ENCODE results near the gene LEO1. TPM values are rescaled to one million over a fixed set of nuclear protein-coding genes. Genes with fewer than 3 reads are reported as not detected.
A peak's percentile ranks its signal among the peaks of the same experiment; 100 is the strongest.

Gene LEO1
- 46.2 and 60.0 TPM in 2 replicates for total RNA-seq (2014; rRNA removed; shearing (Covaris generic))

- peak; percentile 99 for DNase-seq (ENCODE audit: low read depth)
These were observed at the start of gene LEO1 for GRCh38 chr15:51971375-51972133. Gene LEO1 (minus strand): TSS chr15:51971778. CDS start chr15:51971745, 33 bp downstream.

DNA sequence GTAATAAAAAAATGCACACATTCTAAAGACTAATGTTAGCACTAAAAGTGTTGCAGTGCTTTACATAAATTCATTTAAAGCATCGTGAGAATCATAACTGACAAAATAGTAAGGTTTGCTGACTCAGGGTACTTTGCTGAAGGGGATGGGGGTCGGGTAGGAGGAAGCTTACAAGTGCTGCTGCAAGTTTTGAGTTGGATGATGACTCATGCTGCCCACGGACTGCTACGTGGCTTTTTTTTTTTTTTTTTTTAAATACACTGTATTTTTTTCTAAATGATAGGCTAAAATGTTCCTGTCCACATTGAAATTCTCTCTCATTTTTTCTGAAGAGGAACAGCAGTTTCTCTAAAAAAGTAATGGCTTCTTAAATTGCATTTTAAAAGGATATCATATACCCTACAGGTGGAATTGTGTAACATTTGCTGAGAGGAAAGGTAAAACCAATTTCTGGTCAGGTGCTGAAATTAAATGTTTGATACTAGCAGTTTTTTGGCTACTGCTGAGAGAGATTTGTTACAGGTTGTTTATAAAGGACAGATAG lies 49.6 kb upstream of the LEO1 start:
- peak; percentile 94 for DNase-seq (ENCODE audit: low read depth)

DNA sequence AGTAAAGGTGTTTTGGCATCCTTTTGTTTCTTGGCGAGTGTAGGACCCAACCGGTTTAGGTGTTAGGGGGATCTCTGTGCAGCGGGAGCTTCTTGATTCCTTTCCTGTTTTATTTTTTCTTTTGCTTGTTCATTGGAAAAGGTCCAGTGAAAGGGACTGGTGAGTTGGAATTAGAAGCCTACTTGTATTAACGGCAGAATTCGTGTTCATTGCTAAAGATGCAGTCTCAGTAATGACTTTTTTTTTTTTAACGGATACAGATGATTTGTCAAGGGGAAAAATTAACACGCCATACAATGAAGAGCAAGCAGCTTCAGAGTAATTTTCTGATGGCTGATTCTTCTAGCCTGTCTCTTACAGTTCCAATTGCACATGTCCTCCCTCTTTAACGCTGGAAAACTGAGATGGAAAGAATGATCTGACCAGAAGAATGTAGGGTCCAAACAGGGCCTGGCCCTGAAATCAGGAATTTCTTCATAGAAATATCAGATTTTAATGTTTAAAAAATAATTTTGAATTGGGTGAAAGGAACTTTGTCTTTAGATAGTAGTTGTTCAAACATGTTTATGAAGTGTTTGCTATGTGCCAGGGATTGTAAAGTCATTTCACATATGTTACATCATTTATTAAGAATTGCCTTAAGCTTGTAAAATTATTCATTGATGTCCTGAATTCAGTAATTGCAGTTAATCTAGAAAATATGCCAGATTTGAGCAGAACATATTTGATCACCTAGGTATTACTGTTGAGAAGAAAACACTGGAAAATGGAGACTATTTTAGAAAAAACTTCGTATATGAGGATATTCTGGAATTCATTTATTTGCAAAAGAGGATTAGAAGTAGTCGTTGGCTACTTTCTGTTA lies 48.9 kb upstream of the LEO1 start:
- DNase-seq (ENCODE audit: low read depth): peak; percentile 42

DNA sequence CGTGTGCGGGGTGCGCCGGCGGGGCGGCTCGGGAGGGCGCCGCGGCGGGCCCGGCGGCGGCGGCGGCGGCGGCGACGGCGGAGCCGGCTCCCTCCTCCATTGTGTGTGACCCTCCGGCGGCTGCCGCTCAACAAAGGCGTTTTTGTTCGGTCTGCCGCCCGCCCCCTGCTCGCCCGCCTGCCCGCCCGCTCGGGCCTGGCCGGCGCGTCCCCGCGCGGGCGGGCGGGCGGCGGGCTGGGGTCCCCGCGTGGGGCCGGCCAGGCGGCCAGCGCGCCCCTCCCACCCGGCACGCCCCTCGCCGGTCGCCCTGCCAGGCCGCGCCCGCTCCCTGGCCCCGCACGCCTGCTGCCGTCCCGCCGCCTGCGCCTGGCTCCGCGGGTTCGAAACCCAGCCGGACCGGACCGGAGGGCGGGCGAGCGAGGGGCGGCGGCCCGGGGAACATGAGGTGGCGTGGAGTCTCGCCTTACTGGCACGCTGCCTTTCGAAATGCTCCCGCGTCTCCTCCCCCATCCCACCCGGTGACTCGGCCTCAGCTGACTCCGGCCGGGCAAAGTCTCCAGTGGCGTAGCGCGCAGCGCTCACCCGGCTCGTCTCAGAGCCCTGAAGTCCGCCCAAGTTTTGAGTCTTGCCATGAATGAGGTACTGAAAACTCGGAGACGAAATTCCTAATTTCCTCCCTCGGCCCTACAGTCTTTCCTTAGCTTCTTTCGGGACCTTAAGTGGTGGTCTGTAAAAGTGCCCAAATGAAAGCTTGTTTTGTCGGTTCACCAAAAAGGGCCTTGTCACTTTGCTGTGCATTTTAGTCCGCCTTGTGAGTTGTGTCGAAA lies 48.0 kb upstream of the LEO1 start:
- peak; percentile 87 for DNase-seq (ENCODE audit: low read depth)

DNA sequence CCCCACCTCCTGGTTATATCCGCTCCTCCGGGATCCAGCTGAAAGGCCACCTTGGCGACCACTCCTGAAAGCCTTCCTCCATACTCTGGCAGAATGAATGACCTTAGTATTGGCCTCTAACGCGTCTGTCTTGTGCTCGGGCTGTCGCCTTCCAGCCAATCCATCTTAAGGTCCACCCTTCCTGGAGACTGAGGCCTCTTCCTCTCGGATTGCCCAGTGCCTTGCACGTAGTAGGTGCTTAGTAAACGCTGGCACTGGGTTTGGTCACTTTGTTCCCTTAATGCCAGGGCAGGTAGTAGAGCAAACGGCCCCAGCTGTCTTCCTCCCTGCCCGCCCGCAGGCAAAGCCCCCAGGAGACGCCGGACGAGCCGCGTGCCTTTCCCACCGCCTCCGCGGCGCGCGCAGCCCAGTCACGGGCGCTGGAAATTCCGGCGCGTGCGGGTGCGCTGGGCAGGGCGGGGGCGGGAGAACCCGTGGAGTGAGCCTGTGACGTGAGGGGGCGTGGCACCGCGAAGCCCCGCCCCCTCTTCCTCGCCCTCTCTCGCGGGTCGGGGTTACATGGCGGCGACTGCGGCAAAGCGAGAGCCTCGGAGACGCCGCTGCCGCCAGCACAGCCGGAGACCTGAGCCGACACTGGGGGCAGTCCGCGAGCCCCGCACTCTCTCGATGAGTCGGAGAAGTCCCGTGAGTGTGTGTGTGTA lies 47.3 kb upstream of the LEO1 start, which contains the start of gene MAPK6:
Gene MAPK6 (plus strand): TSS at position 527 of the 701 bp plus-strand sequence. CDS start 27,242 bp downstream, outside the sequence.
- peak; percentile 91 for DNase-seq (ENCODE audit: low read depth)

GRCh38 chr15:52018244-52018643 lies 46.7 kb upstream of the LEO1 start:
- peak; percentile 11 for DNase-seq (ENCODE audit: low read depth)

DNA sequence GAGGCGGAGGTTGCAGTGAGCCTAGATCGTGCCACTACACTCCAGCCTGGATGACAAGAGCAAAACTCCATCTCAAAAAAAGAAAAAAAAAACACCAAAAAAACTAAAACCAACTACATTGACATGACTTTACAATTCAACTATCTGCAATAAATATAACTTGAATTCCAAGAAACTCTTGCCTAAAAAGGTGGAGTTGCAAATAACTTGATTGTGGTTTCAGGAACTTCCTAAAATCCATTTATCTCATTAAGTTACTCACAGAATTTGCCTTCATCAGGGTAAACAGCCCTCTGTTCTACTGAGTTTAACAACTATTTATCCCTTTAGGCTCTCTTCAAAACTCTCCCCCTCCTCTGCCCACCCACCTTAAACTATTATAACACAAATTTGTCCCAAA lies 44.7 kb upstream of the LEO1 start:
- no peak for DNase-seq (ENCODE audit: low read depth)

GRCh38 chr15:52014616-52015015 lies 43.0 kb upstream of the LEO1 start:
- DNase-seq (ENCODE audit: low read depth): no peak

GRCh38 chr15:52013151-52013791 lies 41.7 kb upstream of the LEO1 start:
- peak; percentile 76 for DNase-seq (ENCODE audit: low read depth)

GRCh38 chr15:52012210-52012609 lies 40.6 kb upstream of the LEO1 start:
- no peak for DNase-seq (ENCODE audit: low read depth)

- DNase-seq (ENCODE audit: low read depth): no peak
These were observed 40.1 kb upstream of the LEO1 start for GRCh38 chr15:52011711-52012144.

DNA sequence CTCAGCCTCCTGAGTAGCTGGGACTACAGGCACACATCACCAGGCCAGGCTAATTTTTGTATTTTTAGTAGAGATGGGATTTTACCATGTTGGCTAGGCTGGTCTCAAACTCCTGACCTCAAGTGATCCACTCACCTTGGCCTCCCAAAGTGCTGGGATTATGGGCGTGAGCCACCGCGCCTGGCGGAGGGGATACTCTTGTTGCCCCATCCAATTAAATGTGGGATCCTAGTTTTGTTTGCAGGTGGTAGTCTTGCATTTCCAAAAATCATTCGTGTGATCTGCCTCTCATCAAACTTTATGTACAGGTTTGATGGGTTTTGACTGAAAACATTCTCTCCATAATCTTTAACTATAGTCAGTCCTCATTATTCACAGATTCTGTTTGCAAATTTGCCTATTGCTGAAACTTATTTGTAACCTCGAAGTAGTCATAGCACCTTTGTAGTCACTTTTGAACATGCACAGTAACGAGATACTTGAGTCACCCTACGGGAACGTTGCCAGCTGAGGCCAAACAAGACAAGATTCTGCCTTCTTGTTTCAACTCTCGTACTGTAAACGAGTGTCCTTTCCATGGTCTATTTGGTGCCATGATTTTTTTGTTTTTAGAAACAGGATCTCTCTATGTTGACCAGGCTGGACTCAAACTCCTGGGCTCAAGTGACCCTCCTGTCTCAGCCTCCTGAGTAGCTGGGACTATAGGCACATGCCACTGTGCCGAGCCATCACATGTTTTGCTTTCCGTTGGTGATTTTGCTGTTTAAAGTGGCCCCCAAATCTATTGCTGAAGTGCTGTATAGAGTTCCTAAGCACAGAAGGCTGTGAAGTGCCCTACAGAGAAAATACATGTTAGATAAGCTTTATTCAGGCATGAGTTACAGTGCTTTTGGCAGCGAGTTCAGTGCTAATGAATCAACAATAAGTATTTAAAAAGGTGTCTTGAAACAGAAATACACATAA lies 39.3 kb upstream of the LEO1 start:
- DNase-seq (ENCODE audit: low read depth): peak; percentile 90

GRCh38 chr15:52008698-52009434 lies 37.3 kb upstream of the LEO1 start:
- DNase-seq (ENCODE audit: low read depth): no peak

- no peak for DNase-seq (ENCODE audit: low read depth)
These were observed 36.8 kb upstream of the LEO1 start for GRCh38 chr15:52008359-52008697.

DNA sequence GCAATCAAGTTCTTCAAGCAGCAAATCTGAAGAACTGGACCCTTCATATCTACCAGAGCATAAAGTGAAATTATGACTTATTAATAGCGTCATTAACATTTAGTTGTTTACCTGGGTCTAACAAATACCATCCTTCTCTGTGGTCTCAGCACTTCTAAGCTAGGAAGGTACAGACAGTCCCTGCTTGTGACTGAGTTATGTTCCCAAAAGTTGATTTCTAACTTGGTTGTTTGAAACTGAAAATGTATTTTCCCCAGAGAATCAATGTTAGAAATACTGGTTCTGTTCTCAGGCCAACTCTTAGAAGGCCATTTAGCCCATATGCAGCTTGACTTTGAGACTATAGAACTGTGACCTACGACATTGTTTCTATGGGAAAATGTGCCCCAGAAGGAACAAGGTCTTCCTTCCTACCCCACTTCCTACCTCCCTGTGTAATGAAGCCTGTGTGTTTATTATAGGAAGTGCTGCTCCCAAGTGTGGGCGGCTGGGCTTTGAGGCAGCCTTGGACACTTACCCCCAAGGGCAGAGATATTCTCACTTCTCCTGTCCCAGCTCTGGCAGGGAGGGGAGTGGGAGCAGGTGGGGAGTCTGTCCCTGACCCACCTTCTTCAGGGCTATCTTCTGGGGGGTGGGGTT lies 35.2 kb upstream of the LEO1 start:
- DNase-seq (ENCODE audit: low read depth): no peak

DNA sequence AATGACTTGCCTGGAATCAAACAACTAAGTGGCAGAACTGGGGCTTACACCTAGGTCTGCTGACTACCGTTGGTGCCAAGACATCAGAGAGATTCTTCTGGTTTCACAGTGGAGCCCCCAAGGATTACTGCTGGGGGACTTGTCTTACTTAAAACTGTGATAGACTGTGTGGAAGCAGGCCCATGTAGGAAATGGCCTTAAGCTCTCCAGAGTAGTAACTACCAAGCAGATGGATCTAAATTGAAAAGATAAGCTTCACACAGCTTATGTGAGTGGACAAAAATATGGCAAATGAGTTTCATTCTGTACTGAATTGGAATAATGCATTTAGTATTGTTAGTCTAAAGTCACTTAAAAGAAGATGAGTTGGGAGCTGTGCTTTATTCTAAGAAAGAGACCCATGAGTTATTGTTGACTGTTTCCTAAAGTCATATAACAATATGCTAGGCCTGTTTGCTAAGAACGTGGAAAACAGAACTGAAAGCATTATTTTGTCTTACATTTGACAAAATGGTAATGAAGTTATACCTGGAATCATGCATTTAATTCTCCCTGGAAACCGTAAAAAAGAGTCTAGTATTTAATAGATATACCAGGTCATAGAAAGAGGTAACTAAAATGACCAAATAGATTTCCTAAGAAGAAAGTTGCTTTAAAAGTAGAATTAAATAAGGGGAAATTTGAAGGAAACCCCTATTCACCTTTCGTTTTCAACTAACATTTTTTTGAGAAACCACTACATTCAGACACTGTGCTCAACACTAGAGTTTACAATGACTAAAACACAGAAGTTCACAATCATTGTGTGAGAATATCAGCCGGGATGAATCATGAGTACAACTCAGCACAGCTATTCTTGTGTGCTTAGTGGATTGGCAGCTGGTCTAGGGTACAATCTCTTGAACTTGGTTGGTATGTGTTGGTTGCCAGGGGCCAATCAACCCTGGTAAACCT lies 34.4 kb upstream of the LEO1 start:
- peak; percentile 63 for DNase-seq (ENCODE audit: low read depth)

DNA sequence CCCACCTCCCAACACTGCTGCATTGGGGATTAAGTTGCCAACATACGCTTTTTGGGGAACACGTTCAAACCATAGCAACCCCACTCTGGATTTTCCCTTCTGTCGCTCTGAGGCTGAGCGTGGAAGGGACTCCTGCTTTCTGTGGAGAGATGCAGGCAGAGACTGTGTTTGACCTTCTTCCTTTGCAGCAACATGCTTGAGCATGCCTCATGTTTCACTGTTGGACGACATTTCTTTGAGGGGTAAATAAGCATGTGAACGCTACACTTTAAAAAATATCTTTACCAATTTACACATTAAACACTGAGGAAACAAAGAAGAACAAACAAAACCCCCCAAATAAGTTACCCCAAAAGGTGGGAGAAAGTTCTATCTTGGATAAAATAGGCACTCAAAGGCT lies 33.2 kb upstream of the LEO1 start:
- DNase-seq (ENCODE audit: low read depth): no peak

Measured in RPMI7951 (cell line).